Measurements from ENCODE around the gene NFKBIL1.

Gene NFKBIL1

GRCh38 chr6:31528821-31529328 lies 18.5 kb upstream of the NFKBIL1 start, which contains the start of gene MCCD1:
MCCD1 (plus strand) TSS chr6:31528962; CDS start chr6:31529015, 53 bp downstream.
- DNase-seq (ENCODE audit: extremely low spot score): no peak
- ChIA-PET CTCF (interaction anchor here (0.7 to 1.1 kb wide), 3 partner anchors 17 to 68 kb away, joined by 3 to 5 read pairs (median 3); partner anchors contain the start of gene ATP6V1G2), POLR2A (interaction anchor here (1.1 to 8.4 kb wide), 5 partner anchors 12 to 34 kb away, joined by 4 to 114 read pairs (median 6); partner anchors contain the start of genes DDX39B, MICB and NFKBIL1)
- no peak for TF ChIP-seq SP1 (IDR thresholded peaks at IDR 0.05)
- TF ChIP-seq FOXM1 (IDR thresholded peaks at IDR 0.05; ENCODE audit: borderline replicate concordance): no peak
- TF ChIP-seq BHLHE40 (IDR thresholded peaks at IDR 0.05; ENCODE audit: borderline replicate concordance): no peak
- no peak for TF ChIP-seq LEF1 (IDR thresholded peaks at IDR 0.05; ENCODE audit: borderline replicate concordance)
- no peak for TF ChIP-seq TARDBP (IDR thresholded peaks at IDR 0.05)
- no peak for TF ChIP-seq ELF4 (IDR thresholded peaks at IDR 0.05)
- no peak for TF ChIP-seq FOXK2 (IDR thresholded peaks at IDR 0.05)
- TF ChIP-seq HDGF (IDR thresholded peaks at IDR 0.05; ENCODE audit: borderline replicate concordance): no peak
- TF ChIP-seq FOXA1 (IDR thresholded peaks at IDR 0.05): no peak
- no peak for TF ChIP-seq ARNT (IDR thresholded peaks at IDR 0.05)
- no peak for TF ChIP-seq NFRKB (IDR thresholded peaks at IDR 0.05)
- TF ChIP-seq PKNOX1 (IDR thresholded peaks at IDR 0.05): no peak
- no peak for TF ChIP-seq L3MBTL2 (conservative IDR thresholded peaks at IDR 0.05)
- no peak for TF ChIP-seq SUZ12 (IDR thresholded peaks at IDR 0.05)
- no peak for TF ChIP-seq ZNF384 (IDR thresholded peaks at IDR 0.05)
- TF ChIP-seq CTBP1 (IDR thresholded peaks at IDR 0.05; ENCODE audit: borderline replicate concordance): no peak

GRCh38 chr6:31529329-31530150 lies 17.9 kb upstream of the NFKBIL1 start:
- POLR2A ChIA-PET: interaction anchor here (1.1 to 8.4 kb wide), 5 partner anchors 11 to 35 kb away, joined by 4 to 114 read pairs (median 6); partner anchors contain the start of genes DDX39B, MICB and NFKBIL1
- TF ChIP-seq CTBP1 (IDR thresholded peaks at IDR 0.05; ENCODE audit: borderline replicate concordance) (no peak), SP1 (IDR thresholded peaks at IDR 0.05) (no peak), LEF1 (IDR thresholded peaks at IDR 0.05; ENCODE audit: borderline replicate concordance) (no peak), FOXM1 (IDR thresholded peaks at IDR 0.05; ENCODE audit: borderline replicate concordance) (no peak), HDGF (IDR thresholded peaks at IDR 0.05; ENCODE audit: borderline replicate concordance) (no peak), ARNT (IDR thresholded peaks at IDR 0.05) (no peak), ZNF384 (IDR thresholded peaks at IDR 0.05) (no peak)
- no peak for DNase-seq (ENCODE audit: extremely low spot score)
- CTCF ChIA-PET: interaction anchor here (0.9 to 1.1 kb wide), 2 partner anchors 17 to 59 kb away, joined by 3 read pairs; partner anchors contain the start of gene ATP6V1G2

GRCh38 chr6:31530659-31531058 lies 16.7 kb upstream of the NFKBIL1 start:
- no peak for DNase-seq (ENCODE audit: extremely low spot score)
- TF ChIP-seq NFRKB (IDR thresholded peaks at IDR 0.05) (no peak), LEF1 (IDR thresholded peaks at IDR 0.05; ENCODE audit: borderline replicate concordance) (no peak), TARDBP (IDR thresholded peaks at IDR 0.05) (no peak), SP1 (IDR thresholded peaks at IDR 0.05) (no peak)
- ChIA-PET POLR2A (interaction anchor here (2.5 to 8.4 kb wide), 2 partner anchors 10 to 35 kb away, joined by 11 to 114 read pairs; partner anchors contain the start of gene DDX39B), CTCF (no interaction called here)

- ChIA-PET POLR2A (interaction anchor here (1.0 to 8.4 kb wide), 4 partner anchors 10 to 36 kb away, joined by 3 to 114 read pairs (median 7); partner anchors contain the start of gene DDX39B), CTCF (interaction anchor here (0.6 kb wide), 1 partner anchor 15 kb away, joined by 3 read pairs; the partner anchor contains the start of gene ATP6V1G2)
- TF ChIP-seq FOXA1 (IDR thresholded peaks at IDR 0.05) (no peak), ELF4 (IDR thresholded peaks at IDR 0.05) (no peak), PKNOX1 (IDR thresholded peaks at IDR 0.05) (no peak), FOXK2 (IDR thresholded peaks at IDR 0.05) (no peak)
- no peak for DNase-seq (ENCODE audit: extremely low spot score)
Observed at GRCh38 chr6:31531162-31531561, 16.2 kb upstream of the NFKBIL1 start.

- CTCF ChIA-PET: interaction anchor here (0.6 to 0.7 kb wide), 4 partner anchors 9 to 292 kb away, joined by 3 read pairs; partner anchors contain the start of genes ATP6V1G2 and DDX39B
Observed at GRCh38 chr6:31531771-31532643, 15.4 kb upstream of the NFKBIL1 start.

More at GRCh38 chr6:31531771-31532643, 15.4 kb upstream of the NFKBIL1 start:
- POLR2A ChIA-PET: interaction anchor here (1.0 to 8.4 kb wide), 5 partner anchors 8 to 37 kb away, joined by 3 to 114 read pairs (median 3); partner anchors contain the start of gene DDX39B
- no peak for DNase-seq (ENCODE audit: extremely low spot score)
- TF ChIP-seq SP1 (IDR thresholded peaks at IDR 0.05): no peak
- no peak for TF ChIP-seq TARDBP (IDR thresholded peaks at IDR 0.05)
- no peak for TF ChIP-seq LEF1 (IDR thresholded peaks at IDR 0.05; ENCODE audit: borderline replicate concordance)
- no peak for TF ChIP-seq FOXA1 (IDR thresholded peaks at IDR 0.05)
- no peak for TF ChIP-seq SUZ12 (IDR thresholded peaks at IDR 0.05)
- no peak for TF ChIP-seq NFRKB (IDR thresholded peaks at IDR 0.05)
